Endodermal cell (in vitro differentiated cells): ENCODE measurements around the gene RARRES2. TPM values are rescaled to one million over a fixed set of nuclear protein-coding genes. Genes with fewer than 3 reads are reported as not detected.

Experiments used
- DNase-seq: peaks from one replicate; pipeline ENCODE4 v3.0.0-alpha.2; 2017
- H3K27ac ChIP-seq: 2 replicates; pipeline ENCODE4 v1.5.1; 2013; ENCODE audit warnings: mild to moderate bottlenecking, low read depth, low read length, moderate library complexity
- H3K27me3 ChIP-seq: 2 replicates; pipeline ENCODE4 v1.6.1; 2013; ENCODE audit warnings: mild to moderate bottlenecking, low read length, moderate library complexity; ENCODE audit not compliant: insufficient read depth, control insufficient read depth, poor library complexity, severe bottlenecking
- H3K36me3 ChIP-seq: 2 replicates; pipeline ENCODE4 v1.7.0; 2013; ENCODE audit warnings: mild to moderate bottlenecking, low read length, moderate library complexity; ENCODE audit not compliant: control insufficient read depth, insufficient read depth
- H3K4me1 ChIP-seq: one replicate; pipeline ENCODE4 v1.7.0; 2013; ENCODE audit warnings: low read length; ENCODE audit not compliant: control insufficient read depth, insufficient read depth
- H3K4me3 ChIP-seq: 2 replicates; pipeline ENCODE4 v1.5.1; 2013; ENCODE audit warnings: mild to moderate bottlenecking, low read length, moderate library complexity
- H3K9ac ChIP-seq: 2 replicates; pipeline ENCODE4 v1.6.1; 2013; ENCODE audit warnings: mild to moderate bottlenecking, low read length, moderate library complexity; ENCODE audit not compliant: poor library complexity, severe bottlenecking; ENCODE audit errors: extremely low read depth
- H3K9me3 ChIP-seq: 2 replicates; pipeline ENCODE4 v1.6.1; 2013; ENCODE audit warnings: mild to moderate bottlenecking, low read length, moderate library complexity; ENCODE audit not compliant: control insufficient read depth
- H3K27ac Mint-ChIP-seq: 2 replicates; pipeline ENCODE4 v1.8.0; 2020; ENCODE audit warnings: mixed read lengths
- H3K27me3 Mint-ChIP-seq: 2 replicates; pipeline ENCODE4 v1.8.0; 2021; ENCODE audit warnings: mild to moderate bottlenecking, mixed read lengths; ENCODE audit not compliant: insufficient read depth
- H3K36me3 Mint-ChIP-seq: 2 replicates; pipeline ENCODE4 v1.8.0; 2020; ENCODE audit warnings: low read depth, mixed read lengths
- H3K4me1 Mint-ChIP-seq: 2 replicates; pipeline ENCODE4 v1.8.0; 2020; ENCODE audit warnings: mixed read lengths
- H3K4me3 Mint-ChIP-seq: 2 replicates; pipeline ENCODE4 v1.8.0; 2020; ENCODE audit warnings: mild to moderate bottlenecking, moderate library complexity, mixed read lengths
- H3K9me3 Mint-ChIP-seq: 2 replicates; pipeline ENCODE4 v1.8.0; 2020; ENCODE audit warnings: mild to moderate bottlenecking, mixed read lengths
- WGBS, 2 experiments: methylation state at CpG; one replicate each; pipeline versions ENCODE4 v1.1.5 to v1.1.7; 2013; ENCODE audit warnings: missing lambda C conversion rate in 2 of 2, mixed read lengths in 1 of 2; ENCODE audit not compliant: insufficient coverage in 1 of 2, insufficient read length in 1 of 2; 5-methylcytosine and 5-hydroxymethylcytosine counted together
- total RNA-seq, 2 donors: library from RNA; stranded (reverse); fragmentation: NEBNext Ultra II Directional in 1 of 2; extraction: Animal tissue kit (Norgen Biotek cat#: 25700) in 1 of 2; gene quantifications; 2 replicates in 1 of 2; 3 replicates in 1 of 2; pipeline ENCODE4 v1.2.1, GENCODE V29; 2021
- TF ChIP-seq, protein P1 (sequence below): fragments of 200-600 bp; sonication (generic); conservative IDR thresholded peaks from 2 replicates; pipeline ENCODE4 v1.5.0; 2021; ENCODE audit warnings: antibody characterized with exemption, mild to moderate bottlenecking

RARRES2 gene
- total RNA-seq, 2 donors from 2014 or later: 32.2 to 48.2 TPM

DNA sequence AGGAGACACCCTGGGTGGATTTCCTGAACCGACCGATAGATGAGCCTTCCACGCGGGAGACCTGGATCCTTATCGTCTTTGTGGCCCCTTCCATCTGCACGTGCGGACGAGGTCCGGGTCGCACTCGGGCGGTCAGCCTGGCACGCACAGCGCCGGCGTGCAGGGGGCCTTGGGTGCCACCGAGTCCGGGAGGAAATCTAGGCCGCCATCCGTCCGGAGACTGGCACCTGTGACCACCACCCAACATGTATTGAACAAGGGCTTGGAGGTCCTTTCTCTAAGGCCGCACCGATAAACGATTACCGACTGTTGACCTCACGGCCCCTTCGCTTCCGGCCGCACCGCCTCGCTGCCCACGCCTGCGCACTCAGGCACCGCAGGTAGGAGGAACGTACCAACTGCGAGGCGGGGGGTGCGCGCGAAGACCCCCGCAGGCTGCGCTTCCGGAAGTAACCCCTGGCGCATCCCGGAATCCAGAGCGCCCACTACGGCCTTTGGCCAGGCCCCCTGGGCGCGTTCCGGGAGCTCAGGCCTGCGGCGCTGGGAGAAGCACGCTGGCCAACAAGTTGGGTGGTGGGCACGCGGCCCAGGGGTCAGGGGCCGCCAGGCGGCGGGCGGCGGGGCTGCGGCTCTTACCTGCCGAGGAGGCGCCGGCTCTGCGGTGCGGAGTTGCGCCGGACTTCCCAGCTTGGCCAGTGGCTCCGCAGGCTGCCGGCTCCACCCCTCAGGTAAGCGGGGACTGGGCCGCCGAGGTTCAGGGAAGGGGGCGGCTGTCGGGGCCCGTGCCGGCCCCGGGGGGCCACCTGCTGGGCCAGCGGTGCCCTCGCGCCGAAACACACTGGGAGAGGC lies 18.4 kb downstream of the RARRES2 start, which contains the start of the genes ACTR3C and LRRC61:
Gene ACTR3C (minus strand): TSS at position 713 of the 849 bp plus-strand sequence. CDS start 28,249 bp downstream, outside the sequence.
Gene LRRC61 (plus strand): TSS at position 523 of the 849 bp plus-strand sequence. CDS start 13,507 bp downstream, outside the sequence.
- Histone ChIP-seq H3K4me3 (peak within 1 kb of the TSS; percentile 87), H3K36me3 (peaks cover 22% of the 10 kb centered on the region), H3K27me3 (no peaks in the 10 kb centered on the region), H3K9ac (peak within 1 kb of the TSS; percentile 63), H3K9me3 (no peaks in the 10 kb centered on the region), H3K4me1 (no peaks in the 10 kb centered on the region), H3K27ac (no peak within 1 kb of the TSS)
- 37 to 54% methylated on average over 31 to 82 of the region's 82 CpGs for WGBS, 2 experiments
- TF ChIP-seq, protein P1, sequence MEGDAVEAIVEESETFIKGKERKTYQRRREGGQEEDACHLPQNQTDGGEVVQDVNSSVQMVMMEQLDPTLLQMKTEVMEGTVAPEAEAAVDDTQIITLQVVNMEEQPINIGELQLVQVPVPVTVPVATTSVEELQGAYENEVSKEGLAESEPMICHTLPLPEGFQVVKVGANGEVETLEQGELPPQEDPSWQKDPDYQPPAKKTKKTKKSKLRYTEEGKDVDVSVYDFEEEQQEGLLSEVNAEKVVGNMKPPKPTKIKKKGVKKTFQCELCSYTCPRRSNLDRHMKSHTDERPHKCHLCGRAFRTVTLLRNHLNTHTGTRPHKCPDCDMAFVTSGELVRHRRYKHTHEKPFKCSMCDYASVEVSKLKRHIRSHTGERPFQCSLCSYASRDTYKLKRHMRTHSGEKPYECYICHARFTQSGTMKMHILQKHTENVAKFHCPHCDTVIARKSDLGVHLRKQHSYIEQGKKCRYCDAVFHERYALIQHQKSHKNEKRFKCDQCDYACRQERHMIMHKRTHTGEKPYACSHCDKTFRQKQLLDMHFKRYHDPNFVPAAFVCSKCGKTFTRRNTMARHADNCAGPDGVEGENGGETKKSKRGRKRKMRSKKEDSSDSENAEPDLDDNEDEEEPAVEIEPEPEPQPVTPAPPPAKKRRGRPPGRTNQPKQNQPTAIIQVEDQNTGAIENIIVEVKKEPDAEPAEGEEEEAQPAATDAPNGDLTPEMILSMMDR: peak; percentile 62
- Mint-ChIP-seq H3K36me3 (peaks cover 31% of the 10 kb centered on the region), H3K27me3 (no peaks in the 10 kb centered on the region), H3K4me3 (peak within 1 kb of the TSS; percentile 74), H3K9me3 (no peaks in the 10 kb centered on the region), H3K27ac (peak within 1 kb of the TSS; percentile 94), H3K4me1 (peaks cover 14% of the 10 kb centered on the region)
- peak; percentile 83 for DNase-seq

DNA sequence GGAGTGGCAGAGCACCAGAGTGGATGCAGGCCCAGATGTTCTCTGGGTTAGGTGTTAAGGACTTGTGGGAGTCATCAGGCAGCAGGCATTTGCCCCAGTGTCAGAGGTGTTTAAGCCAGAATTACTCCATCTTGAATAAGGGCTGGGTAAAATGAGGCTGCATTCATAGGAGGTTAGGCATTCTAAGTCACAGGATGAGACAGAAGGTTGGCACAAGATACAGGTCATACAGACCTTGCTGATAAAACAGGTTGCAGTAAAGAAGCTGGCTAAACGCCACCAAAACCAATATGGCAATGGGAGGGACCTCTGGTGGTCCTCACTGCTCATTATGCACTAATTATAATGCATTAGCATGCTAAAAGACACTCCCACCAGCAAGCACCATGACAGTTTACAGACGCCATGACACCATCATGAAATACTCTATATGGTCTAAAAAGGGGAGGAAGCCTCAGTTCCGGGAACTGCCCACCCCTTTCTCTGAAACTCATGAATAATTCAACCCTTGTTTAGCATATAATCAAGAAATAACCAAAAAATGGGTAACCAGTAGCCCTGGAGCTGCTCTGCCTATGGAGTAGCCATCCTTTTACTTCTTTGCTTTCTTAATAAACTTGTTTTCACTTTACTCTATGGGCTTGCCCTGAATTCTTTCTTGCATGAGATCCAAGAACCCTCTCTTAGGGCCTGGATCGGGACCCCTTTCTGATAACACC lies 19.2 kb downstream of the RARRES2 start:
- peaks cover 17% of the 10 kb centered on the region for H3K4me1 Mint-ChIP-seq
- H3K27ac Mint-ChIP-seq: peak overlapping the region; percentile 91
- peak overlapping the region; percentile 87 for H3K4me3 ChIP-seq
- H3K27me3 Mint-ChIP-seq: no peaks in the 10 kb centered on the region
- H3K4me1 ChIP-seq: no peaks in the 10 kb centered on the region
- peaks cover 24% of the 10 kb centered on the region for H3K36me3 Mint-ChIP-seq
- peaks cover 16% of the 10 kb centered on the region for H3K36me3 ChIP-seq
- H3K27ac ChIP-seq: no peak overlapping the region
- no peaks in the 10 kb centered on the region for H3K27me3 ChIP-seq
- WGBS, 2 experiments: 87 to 94% methylated on average over 4 of the region's 4 CpGs
- H3K9me3 ChIP-seq: no peaks in the 10 kb centered on the region
- H3K4me3 Mint-ChIP-seq: peak overlapping the region; percentile 74
- DNase-seq: peak; percentile 47
- TF ChIP-seq, protein P1: no peak
- no peaks in the 10 kb centered on the region for H3K9me3 Mint-ChIP-seq
- H3K9ac ChIP-seq: peak overlapping the region; percentile 63

DNA sequence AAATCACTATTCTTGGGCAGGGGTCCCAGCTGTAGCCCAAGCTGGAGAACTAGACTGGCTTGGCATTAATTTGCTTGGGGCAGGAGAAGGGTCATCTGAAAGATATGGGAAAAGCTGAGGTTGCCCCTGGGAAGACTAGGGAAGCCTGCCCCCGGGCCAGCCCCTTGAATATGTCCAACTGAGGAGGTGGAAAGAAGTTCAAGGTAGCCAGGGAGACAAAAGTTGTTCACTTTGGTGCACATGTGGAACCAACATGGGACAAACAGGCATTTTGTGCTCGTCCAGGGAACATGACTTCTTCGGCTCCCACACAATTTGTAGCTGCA lies 19.7 kb downstream of the RARRES2 start:
- no peaks in the 10 kb centered on the region for H3K27me3 Mint-ChIP-seq
- 88 to 91% methylated on average over 2 to 3 of the region's 3 CpGs for WGBS, 2 experiments
- Histone ChIP-seq H3K27ac (no peak overlapping the region), H3K36me3 (peaks cover 12% of the 10 kb centered on the region), H3K4me3 (no peak overlapping the region), H3K9me3 (no peaks in the 10 kb centered on the region), H3K27me3 (no peaks in the 10 kb centered on the region), H3K9ac (no peak overlapping the region), H3K4me1 (no peaks in the 10 kb centered on the region)
- H3K36me3 Mint-ChIP-seq: peaks cover 19% of the 10 kb centered on the region
- no peak overlapping the region for H3K27ac Mint-ChIP-seq
- DNase-seq: no peak
- TF ChIP-seq, protein P1: no peak
- no peaks in the 10 kb centered on the region for H3K9me3 Mint-ChIP-seq
- peak overlapping the region; percentile 74 for H3K4me3 Mint-ChIP-seq
- H3K4me1 Mint-ChIP-seq: peaks cover 17% of the 10 kb centered on the region
